Activated CD8-positive, alpha-beta memory T cell treated with anti-CD3 and anti-CD28 coated beads, Interleukin-2, amount 50 U/mL, for 1 hour (primary cell): ENCODE measurements around the gene BOD1L1.

Source experiments
- DNase-seq: peaks from one replicate; pipeline ENCODE4 v3.0.0-alpha.2; 2020; ENCODE audit errors: extremely low read depth

Gene BOD1L1

GRCh38 chr4:13539619-13540445, 87.7 kb downstream of the BOD1L1 start:
- no peak for DNase-seq

- no peak for DNase-seq
Measured at GRCh38 chr4:13539047-13539618, 88.4 kb downstream of the BOD1L1 start.

GRCh38 chr4:13538427-13538973, 89.0 kb downstream of the BOD1L1 start:
- DNase-seq, result no peak

- no peak for DNase-seq
Measured at GRCh38 chr4:13537832-13538177, 89.7 kb downstream of the BOD1L1 start.

- no peak for DNase-seq
Measured at GRCh38 chr4:13537011-13537831, 90.3 kb downstream of the BOD1L1 start.

- no peak for DNase-seq
Measured at GRCh38 chr4:13536607-13537006, 90.9 kb downstream of the BOD1L1 start.

GRCh38 chr4:13535708-13536361, 91.7 kb downstream of the BOD1L1 start:
- DNase-seq, result no peak

GRCh38 chr4:13535118-13535517, 92.4 kb downstream of the BOD1L1 start:
- DNase-seq, result no peak

- DNase-seq, result no peak
Measured at GRCh38 chr4:13534344-13535063, 93.0 kb downstream of the BOD1L1 start.

GRCh38 chr4:13533670-13534343, 93.7 kb downstream of the BOD1L1 start:
- DNase-seq, result no peak

- DNase-seq, result no peak
Measured at GRCh38 chr4:13531625-13531998, 95.9 kb downstream of the BOD1L1 start.

GRCh38 chr4:13530823-13531624, 96.5 kb downstream of the BOD1L1 start:
- DNase-seq, result no peak

GRCh38 chr4:13529128-13529919, 98.2 kb downstream of the BOD1L1 start:
- no peak for DNase-seq

- DNase-seq, result no peak
Measured at GRCh38 chr4:13528821-13529127, 98.8 kb downstream of the BOD1L1 start.

- DNase-seq, result no peak
Measured at GRCh38 chr4:13527981-13528820, 99.3 kb downstream of the BOD1L1 start.

GRCh38 chr4:13527192-13527980, 100.1 kb downstream of the BOD1L1 start:
- DNase-seq, result no peak

GRCh38 chr4:13526658-13527057, 100.9 kb downstream of the BOD1L1 start:
- no peak for DNase-seq
